ENCODE results near the gene SLC17A7. TPM values are rescaled to one million over a fixed set of nuclear protein-coding genes. Genes with fewer than 3 reads are reported as not detected.

The SLC17A7 gene
- total and polyA plus RNA-seq, 2 of the 4 experiments (the other 2 are of a cell fraction), result 0.03 TPM; not detected in 1

DNA sequence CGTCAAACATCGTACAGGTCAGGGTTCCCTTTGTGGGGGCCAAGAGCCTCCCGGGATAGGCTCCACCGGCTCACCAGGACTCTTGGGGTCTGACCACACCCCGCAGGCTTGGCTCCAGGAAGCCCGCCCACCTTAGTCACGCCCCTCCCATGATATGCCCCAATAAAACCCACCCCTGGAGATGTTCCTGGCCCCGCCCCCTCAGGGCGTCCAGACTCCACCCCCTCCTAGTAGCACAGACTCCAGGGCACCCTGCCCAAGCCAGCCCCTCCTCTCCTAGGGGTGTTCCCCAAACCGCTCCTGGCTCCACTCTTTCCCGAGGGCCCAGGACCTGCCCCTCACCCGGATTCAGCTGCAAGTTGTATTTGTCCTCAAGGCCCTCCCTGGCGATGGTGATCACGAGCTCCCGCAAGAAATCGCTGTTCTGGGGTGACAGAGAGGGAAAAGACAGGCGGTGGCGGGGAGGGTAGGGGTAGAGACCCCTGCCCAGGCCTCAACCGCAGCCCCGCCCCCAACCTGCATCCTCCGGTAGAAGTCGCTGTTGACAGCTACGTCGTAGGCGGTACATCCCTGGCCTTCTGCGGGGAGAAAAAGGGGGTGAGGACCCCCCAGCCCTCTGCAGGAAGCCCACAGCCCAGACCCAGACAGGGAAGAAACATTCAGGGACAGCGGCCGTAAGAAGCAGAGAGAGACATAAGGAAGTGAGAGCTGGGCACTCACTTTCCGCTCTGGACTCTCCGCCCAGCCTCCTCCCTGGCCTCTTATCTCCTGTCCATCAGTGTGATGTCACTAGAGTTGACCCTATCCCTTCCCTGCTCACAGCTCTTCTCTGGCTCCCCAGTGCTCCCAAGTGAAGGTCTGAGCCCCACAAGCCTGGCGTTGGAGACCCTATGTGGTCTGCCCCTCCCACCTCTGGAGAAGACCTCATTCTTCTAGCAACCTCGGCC is 6.4 kb upstream of the SLC17A7 start (continued):
- TF ChIP-seq, protein P1, sequence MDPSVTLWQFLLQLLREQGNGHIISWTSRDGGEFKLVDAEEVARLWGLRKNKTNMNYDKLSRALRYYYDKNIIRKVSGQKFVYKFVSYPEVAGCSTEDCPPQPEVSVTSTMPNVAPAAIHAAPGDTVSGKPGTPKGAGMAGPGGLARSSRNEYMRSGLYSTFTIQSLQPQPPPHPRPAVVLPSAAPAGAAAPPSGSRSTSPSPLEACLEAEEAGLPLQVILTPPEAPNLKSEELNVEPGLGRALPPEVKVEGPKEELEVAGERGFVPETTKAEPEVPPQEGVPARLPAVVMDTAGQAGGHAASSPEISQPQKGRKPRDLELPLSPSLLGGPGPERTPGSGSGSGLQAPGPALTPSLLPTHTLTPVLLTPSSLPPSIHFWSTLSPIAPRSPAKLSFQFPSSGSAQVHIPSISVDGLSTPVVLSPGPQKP (IDR thresholded peaks at IDR 0.05; ENCODE audit: borderline replicate concordance, low read depth, low read length), result no peak
- no peak for TF ChIP-seq FOS (IDR thresholded peaks at IDR 0.05; ENCODE audit: low read depth, low read length)

DNA sequence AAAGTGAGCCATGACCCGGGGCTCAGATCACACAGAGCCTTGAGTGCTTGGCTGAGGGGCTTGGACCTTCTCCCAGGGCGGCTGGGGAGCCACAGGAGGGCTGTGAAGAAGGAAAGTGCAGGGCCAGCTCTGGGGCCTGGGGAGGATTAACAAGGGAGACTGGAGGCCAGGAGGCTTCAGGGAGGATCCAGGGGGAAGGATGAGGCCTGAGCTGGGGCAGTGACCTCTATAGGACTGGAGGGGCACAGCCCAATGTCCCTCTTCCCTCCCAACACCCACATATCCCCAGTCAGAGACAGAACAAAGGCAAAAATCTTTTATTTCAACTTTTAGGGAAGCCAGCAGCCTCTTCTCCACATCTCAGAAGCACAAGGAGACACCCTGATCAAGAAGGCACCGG is 4.7 kb upstream of the SLC17A7 start:
- intact Hi-C loops (cut with micrococcal nuclease), result no loop called here
- no peak for DNase-seq
- POLR2A ChIA-PET (ENCODE audit: unreplicated experiment), result no interaction called here
- TF ChIP-seq RAD21 (IDR thresholded peaks at IDR 0.05; ENCODE audit: low read length) (no peak), MAFK (IDR thresholded peaks at IDR 0.05; ENCODE audit: low read depth, low read length) (no peak), MAZ (IDR thresholded peaks at IDR 0.05; ENCODE audit: borderline replicate concordance, low read depth, low read length) (no peak), CHD1 (IDR thresholded peaks at IDR 0.05; ENCODE audit: low read depth, low read length) (no peak), CEBPB (IDR thresholded peaks at IDR 0.05; ENCODE audit: low read depth, low read length) (no peak), MXI1 (IDR thresholded peaks at IDR 0.05; ENCODE audit: borderline replicate concordance, low read depth, low read length) (no peak)
- TF ChIP-seq, protein P2, sequence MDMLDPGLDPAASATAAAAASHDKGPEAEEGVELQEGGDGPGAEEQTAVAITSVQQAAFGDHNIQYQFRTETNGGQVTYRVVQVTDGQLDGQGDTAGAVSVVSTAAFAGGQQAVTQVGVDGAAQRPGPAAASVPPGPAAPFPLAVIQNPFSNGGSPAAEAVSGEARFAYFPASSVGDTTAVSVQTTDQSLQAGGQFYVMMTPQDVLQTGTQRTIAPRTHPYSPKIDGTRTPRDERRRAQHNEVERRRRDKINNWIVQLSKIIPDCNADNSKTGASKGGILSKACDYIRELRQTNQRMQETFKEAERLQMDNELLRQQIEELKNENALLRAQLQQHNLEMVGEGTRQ (IDR thresholded peaks at IDR 0.05; ENCODE audit: low read depth, low read length), result no peak
- TF ChIP-seq, protein P1 (IDR thresholded peaks at IDR 0.05; ENCODE audit: borderline replicate concordance, low read depth, low read length), result no peak

More for the DNA sequence above, 4.7 kb upstream of the SLC17A7 start:
- in situ Hi-C loops (cut with MboI; ENCODE audit: low sequenced_read_pairs), result loop anchor here (10.0 kb wide), 1 partner anchor 51 kb away; no protein-coding TSS in a partner anchor
- no peak for ATAC-seq (ENCODE audit: low read depth)
- H3K27me3 ChIP-seq (ENCODE audit: control insufficient read depth, insufficient read depth, low read length), result peaks cover 13% of the 10 kb centered on the region
- peaks cover 4% of the 10 kb centered on the region for H3K36me3 ChIP-seq (ENCODE audit: control insufficient read depth, insufficient read depth, low read length)
- no peak overlapping the region for H4K91ac ChIP-seq (ENCODE audit: insufficient read depth, low read depth, low read length)
- no peak overlapping the region for H3K4me3 ChIP-seq (ENCODE audit: insufficient read depth, low read depth, low read length)
- H3K27ac ChIP-seq (ENCODE audit: insufficient read depth, low read length), result no peak overlapping the region
- BruUV-seq (replicated peaks), result no TSS peak
- peaks cover 3% of the 10 kb centered on the region; the same call in 1 of the 2 replicates for H4K20me1 ChIP-seq (ENCODE audit: insufficient read depth, low read length)
- no peak overlapping the region for H2BK5ac ChIP-seq (ENCODE audit: low read depth, low read length, poor library complexity, severe bottlenecking)
- H3K9me1 ChIP-seq (ENCODE audit: insufficient read depth, low read length), result peaks cover 10% of the 10 kb centered on the region
- no peak overlapping the region for H3K9ac ChIP-seq (ENCODE audit: low read depth, low read length)
- no peaks in the 10 kb centered on the region for H3K9me3 ChIP-seq (ENCODE audit: control insufficient read depth, insufficient read depth, low read length)
- H3K18ac ChIP-seq (ENCODE audit: low read depth, low read length), result no peak overlapping the region
- no peak overlapping the region for H3K56ac ChIP-seq (ENCODE audit: extremely low read depth, insufficient read depth, low read length)
- no peak overlapping the region for H3K4ac ChIP-seq (ENCODE audit: low read depth, low read length)
- no peak overlapping the region for H3K4me2 ChIP-seq (ENCODE audit: low read depth, low read length)
- no peak overlapping the region for H2BK15ac ChIP-seq (ENCODE audit: low read depth, low read length)
- no peak overlapping the region for H2BK20ac ChIP-seq (ENCODE audit: low read depth, low read length)
- no peak overlapping the region for H2BK120ac ChIP-seq (ENCODE audit: low read depth, low read length)
- H2AFZ ChIP-seq (replicated peaks; ENCODE audit: low read length, poor library complexity), result no peak overlapping the region
- H3K23ac ChIP-seq (ENCODE audit: low read depth, low read length), result no peak overlapping the region
- peaks cover 13 to 28% of the 10 kb centered on the region in 2 experiments; a peak in 3 of 4 replicates for H3K79me1 ChIP-seq (ENCODE audit: low read depth in 1 of 2, low read length in 2 of 2)
- CTCF ChIA-PET, result interaction anchor here (0.7 kb wide), 1 partner anchor 54 kb away, joined by 3 read pairs; no protein-coding TSS in a partner anchor
- H4K5ac ChIP-seq (ENCODE audit: low read depth, low read length), result no peak overlapping the region
- WGBS, 2 experiments (ENCODE audit: extremely low coverage in 2 of 2, insufficient read length in 1 of 2), result 70% methylated on average over 2 of the region's 3 CpGs; no CpG with 5 or more reads in 1 of the 2 experiments
- H4K8ac ChIP-seq (ENCODE audit: low read depth in 2 of 2, low read length in 2 of 2), result no peak overlapping the region
- H2AK9ac ChIP-seq (replicated peaks; ENCODE audit: low read depth, low read length, poor library complexity), result no peak overlapping the region
- no peak overlapping the region for H2AK5ac ChIP-seq (ENCODE audit: low read depth, low read length)
- H3K14ac ChIP-seq (replicated peaks; ENCODE audit: low read depth, low read length), result no peak overlapping the region
- H3K4me1 ChIP-seq (ENCODE audit: control insufficient read depth, insufficient read depth, low read length), result peaks cover 2% of the 10 kb centered on the region; the same call in 1 of the 2 replicates
- dilution Hi-C loops (cut with HindIII; ENCODE audit: low sequenced_read_pairs, unreplicated experiment), result no loop called here

All from IMR-90 (cell line).